HCT116 (cell line): ENCODE results near the gene CYB5A.

Experiments used
- CEBPB ChIP-seq: IDR thresholded peaks from 2 replicates; pipeline ENCODE4 v1.6.1; 2012; ENCODE audit warnings: low read depth
- JUND ChIP-seq: IDR thresholded peaks from 2 replicates; pipeline ENCODE4 v1.6.1; 2012
- POLR2A ChIP-seq: IDR thresholded peaks from 2 replicates; pipeline ENCODE4 v1.7.0; 2011; ENCODE audit warnings: borderline replicate concordance; ENCODE audit not compliant: insufficient read depth, insufficient read length; ENCODE audit errors: extremely low read depth
- SIN3A ChIP-seq: IDR thresholded peaks from 2 replicates; pipeline ENCODE4 v1.6.1; 2012; ENCODE audit warnings: low read depth
- ZNF274 ChIP-seq: fragments of 200-500 bp; sonication (Bioruptor generic); IDR thresholded peaks from 2 replicates; pipeline ENCODE4 v1.6.1; 2014; ENCODE audit warnings: mild to moderate bottlenecking, low read depth, low read length, inconsistent platforms
- TF ChIP-seq, protein P1 (sequence below), 3 experiments: fragments of 200-600 bp in 1 of 3; sonication (generic) in 1 of 3; IDR thresholded peaks in 2 of 3; conservative IDR thresholded peaks in 1 of 3; 2 replicates each; pipeline ENCODE4 v1.5.1; 2012 to 2017; ENCODE audit warnings: low read depth in 2 of 3, low read length in 2 of 3, antibody characterized with exemption in 1 of 3, borderline replicate concordance in 1 of 3, control low read depth in 1 of 3, mild to moderate bottlenecking in 1 of 3, mixed read lengths in 1 of 3, mixed run types in 1 of 3, moderate library complexity in 1 of 3; ENCODE audit not compliant: insufficient read depth in 1 of 3

DNA sequence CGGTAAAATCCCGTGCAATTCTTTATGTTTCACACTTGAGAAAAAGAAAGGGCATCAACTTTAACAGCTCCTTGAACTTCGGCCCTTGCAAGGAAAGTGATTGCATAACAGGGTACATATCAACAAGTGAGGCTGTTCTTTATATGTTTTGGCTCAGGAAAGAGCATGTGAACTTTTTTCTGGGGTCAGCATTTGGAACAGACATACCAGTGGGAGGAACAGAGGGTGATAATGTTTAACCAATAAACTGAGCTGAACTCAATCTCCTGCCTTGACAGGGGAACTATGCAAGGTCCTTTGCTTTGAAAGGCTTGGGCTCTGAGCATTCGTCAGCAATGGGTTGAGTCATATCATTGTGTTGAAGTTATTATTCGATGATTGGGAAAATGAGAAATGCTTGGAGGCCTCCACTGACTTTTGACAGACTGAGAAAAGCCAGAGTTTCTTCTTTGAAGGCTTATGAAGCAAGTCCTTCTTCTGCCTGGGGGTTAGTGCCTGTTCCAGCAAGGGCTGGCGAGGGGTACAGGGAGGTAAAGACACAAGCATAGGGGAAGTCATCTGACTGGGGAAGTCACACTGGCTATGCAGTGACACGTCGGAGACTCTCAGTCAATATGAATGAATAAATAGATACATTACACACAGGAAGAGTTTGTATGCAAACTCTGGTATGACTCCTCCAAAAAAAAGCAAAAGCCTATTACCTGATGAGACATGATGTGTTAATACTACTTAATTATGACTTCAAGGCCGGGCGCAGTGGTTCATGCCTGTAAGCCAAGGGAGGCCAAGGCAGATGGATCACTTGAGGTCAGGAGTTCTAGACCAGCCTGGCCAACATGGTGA is 57.2 kb downstream of the CYB5A start:
- TF ChIP-seq, protein P1, sequence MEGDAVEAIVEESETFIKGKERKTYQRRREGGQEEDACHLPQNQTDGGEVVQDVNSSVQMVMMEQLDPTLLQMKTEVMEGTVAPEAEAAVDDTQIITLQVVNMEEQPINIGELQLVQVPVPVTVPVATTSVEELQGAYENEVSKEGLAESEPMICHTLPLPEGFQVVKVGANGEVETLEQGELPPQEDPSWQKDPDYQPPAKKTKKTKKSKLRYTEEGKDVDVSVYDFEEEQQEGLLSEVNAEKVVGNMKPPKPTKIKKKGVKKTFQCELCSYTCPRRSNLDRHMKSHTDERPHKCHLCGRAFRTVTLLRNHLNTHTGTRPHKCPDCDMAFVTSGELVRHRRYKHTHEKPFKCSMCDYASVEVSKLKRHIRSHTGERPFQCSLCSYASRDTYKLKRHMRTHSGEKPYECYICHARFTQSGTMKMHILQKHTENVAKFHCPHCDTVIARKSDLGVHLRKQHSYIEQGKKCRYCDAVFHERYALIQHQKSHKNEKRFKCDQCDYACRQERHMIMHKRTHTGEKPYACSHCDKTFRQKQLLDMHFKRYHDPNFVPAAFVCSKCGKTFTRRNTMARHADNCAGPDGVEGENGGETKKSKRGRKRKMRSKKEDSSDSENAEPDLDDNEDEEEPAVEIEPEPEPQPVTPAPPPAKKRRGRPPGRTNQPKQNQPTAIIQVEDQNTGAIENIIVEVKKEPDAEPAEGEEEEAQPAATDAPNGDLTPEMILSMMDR (IDR thresholded peaks at IDR 0.05 in 2 of 3, conservative IDR thresholded peaks at IDR 0.05 in 1 of 3; ENCODE audit: borderline replicate concordance in 1 of 3, insufficient read depth in 1 of 3, low read depth in 2 of 3, low read length in 2 of 3), result no peak
- no peak for TF ChIP-seq POLR2A
- TF ChIP-seq ZNF274, result no peak
- no peak for TF ChIP-seq SIN3A
- no peak for TF ChIP-seq CEBPB
- TF ChIP-seq JUND, result no peak
